LoVo (cell line): ENCODE measurements around the gene SNX6.
"Not testable (repeated sequence)": the region's sequence is repeated elsewhere in the genome, so short reads cannot be mapped to it uniquely, and the experiment has no call there.

ENCODE experiments used
- DNase-seq: peaks from one replicate; pipeline ENCODE4 v3.0.0-alpha.2; 2016; ENCODE audit warnings: low spot score

SNX6 gene

GRCh38 chr14:34634360-34634771 is 4.4 kb upstream of the SNX6 start:
- not testable (repeated sequence) for DNase-seq

GRCh38 chr14:34633742-34634141 is 3.8 kb upstream of the SNX6 start:
- no peak for DNase-seq

GRCh38 chr14:34632411-34632978 is 2.5 kb upstream of the SNX6 start:
- DNase-seq: no peak

GRCh38 chr14:34629344-34629656 is 648 bp downstream of the SNX6 start:
- no peak for DNase-seq

GRCh38 chr14:34628681-34629135 is 1.2 kb downstream of the SNX6 start:
- peak; percentile 8 for DNase-seq

- no peak for DNase-seq
Observed at GRCh38 chr14:34623506-34623905, 6.4 kb downstream of the SNX6 start.

GRCh38 chr14:34620839-34621238 is 9.1 kb downstream of the SNX6 start:
- DNase-seq: no peak

GRCh38 chr14:34620115-34620514 is 9.8 kb downstream of the SNX6 start:
- no peak for DNase-seq

GRCh38 chr14:34619471-34619870 is 10.5 kb downstream of the SNX6 start:
- no peak for DNase-seq

GRCh38 chr14:34616360-34616759 is 13.6 kb downstream of the SNX6 start:
- no peak for DNase-seq

- no peak for DNase-seq
Observed at GRCh38 chr14:34615507-34615906, 14.4 kb downstream of the SNX6 start.

- no peak for DNase-seq
Observed at GRCh38 chr14:34614638-34615037, 15.3 kb downstream of the SNX6 start.

GRCh38 chr14:34610101-34610500 is 19.8 kb downstream of the SNX6 start:
- DNase-seq: no peak

GRCh38 chr14:34605461-34605860 is 24.5 kb downstream of the SNX6 start:
- DNase-seq: no peak

GRCh38 chr14:34604995-34605394 is 25.0 kb downstream of the SNX6 start:
- DNase-seq: no peak

GRCh38 chr14:34596891-34597290 is 33.1 kb downstream of the SNX6 start:
- no peak for DNase-seq

GRCh38 chr14:34593740-34594375 is 36.1 kb downstream of the SNX6 start:
- DNase-seq: no peak

GRCh38 chr14:34592623-34593022 is 37.3 kb downstream of the SNX6 start:
- DNase-seq: no peak

GRCh38 chr14:34583525-34583924 is 46.4 kb downstream of the SNX6 start:
- DNase-seq: no peak

GRCh38 chr14:34582117-34582680 is 47.7 kb downstream of the SNX6 start:
- no peak for DNase-seq

- DNase-seq: no peak
Observed at GRCh38 chr14:34580381-34580780, 49.6 kb downstream of the SNX6 start.

- no peak for DNase-seq
Observed at GRCh38 chr14:34571771-34572170, 58.2 kb downstream of the SNX6 start.

- no peak for DNase-seq
Observed at GRCh38 chr14:34569750-34570149, 60.2 kb downstream of the SNX6 start.

- no peak for DNase-seq
Observed at GRCh38 chr14:34568803-34569202, 61.1 kb downstream of the SNX6 start.
